ENCODE measurements around the gene TBL3. TPM values are rescaled to one million over a fixed set of nuclear protein-coding genes. Genes with fewer than 3 reads are reported as not detected.

The TBL3 gene
- total and polyA plus RNA-seq, 9 of the 15 experiments (the other 6 are each of a cell fraction or from before 2014, with no cell fraction given), result 0.97 to 117 (median 24.5) TPM

DNA sequence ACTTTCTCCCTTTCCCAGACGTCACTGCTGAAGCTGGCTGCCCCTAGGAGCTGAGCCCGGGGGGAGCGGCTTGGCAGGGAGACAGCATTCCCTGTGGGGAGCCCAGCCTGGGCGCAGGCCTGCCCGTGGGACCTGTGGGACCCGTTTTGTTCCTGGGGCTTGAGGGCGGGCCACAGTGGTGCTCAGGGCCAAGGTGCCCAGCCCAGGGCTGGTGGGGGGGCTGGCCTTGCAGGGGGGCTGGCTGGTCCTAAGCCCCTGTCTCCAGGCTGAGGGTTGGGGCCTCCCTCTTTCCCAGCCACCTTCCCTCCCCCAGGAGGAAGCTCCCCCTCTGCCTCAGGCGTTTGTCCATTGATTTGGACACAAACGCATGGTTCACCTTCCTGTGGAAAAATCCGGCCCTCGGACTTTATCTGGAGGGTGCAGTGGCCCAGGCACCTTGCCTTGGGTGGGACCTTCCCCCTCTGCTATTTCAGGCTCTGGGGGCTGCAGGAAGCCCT, 59.3 kb downstream of the TBL3 start:
- in situ Hi-C loops (cut with MboI) (no loop called here), intact Hi-C loops (cut with micrococcal nuclease) (no loop called here)
- FAIRE-seq (no peak), DNase-seq (ENCODE audit: extremely low read depth in 1 of 4, low spot score in 3 of 4) (no peak), ATAC-seq (no peak)
- no peak overlapping the region for H3K4me2 ChIP-seq (ENCODE audit: insufficient read depth, low read length)
- H3K4me1 ChIP-seq (replicated peaks in 1 of 2; ENCODE audit: control insufficient read depth in 2 of 2, insufficient read depth in 2 of 2, low read length in 2 of 2), result peaks cover 25 to 86% of the 10 kb centered on the region in 2 experiments
- BruUV-seq (replicated peaks), result no TSS peak
- CTCF ChIA-PET (ENCODE audit: low intra/inter-chr PET ratio), result no interaction called here
- H2AFZ ChIP-seq (ENCODE audit: low read depth, low read length), result no peak overlapping the region
- no peak overlapping the region for H3K27ac ChIP-seq (ENCODE audit: extremely low read depth, low read depth, low read length)
- peaks cover 7% of the 10 kb centered on the region; the same call in 1 of the 3 replicates for H3K36me3 ChIP-seq (ENCODE audit: control insufficient read depth, insufficient read depth, low read length)
- POLR2A ChIA-PET, result interaction anchor here (0.6 to 1.5 kb wide), 3 partner anchors 49 to 1087 kb away, joined by 3 to 6 read pairs (median 4); partner anchors contain the start of gene TRAF7
- 0 out of 2 replicates have a peak, but pooled peaks cover 7% of the 10 kb centered on the region for H4K20me1 ChIP-seq (replicated peaks; ENCODE audit: control insufficient read depth, insufficient read depth, low read length)
- 79% methylated on average over 8 of the region's 11 CpGs for WGBS (ENCODE audit: insufficient coverage, low coverage, missing lambda C conversion rate)
- H3K9me1 ChIP-seq (ENCODE audit: control insufficient read depth, insufficient read depth, low read length), result peaks cover 3% of the 10 kb centered on the region
- H3K79me2 ChIP-seq (ENCODE audit: control insufficient read depth, insufficient read depth, low read length), result peaks cover 25% of the 10 kb centered on the region
- no peaks in the 10 kb centered on the region for H3K27me3 ChIP-seq (ENCODE audit: control insufficient read depth in 2 of 2, insufficient read depth in 2 of 2, low read length in 2 of 2)
- H3K9me3 ChIP-seq (replicated peaks; ENCODE audit: control insufficient read depth, insufficient read depth, low read depth, low read length), result no peaks in the 10 kb centered on the region
- no peak overlapping the region for H3K4me3 ChIP-seq
- H3K9ac ChIP-seq (ENCODE audit: insufficient read depth in 1 of 2, low read depth in 2 of 2, low read length in 2 of 2), result 0 out of 4 replicates have a peak overlapping the region, but pooled peaks of 1 of the 2 experiments have one; percentile 26
- no peak for TF ChIP-seq KLF13 (tag; IDR thresholded peaks at IDR 0.05; ENCODE audit: borderline replicate concordance, low read depth)
- no peak for TF ChIP-seq POLR2B (IDR thresholded peaks at IDR 0.05; ENCODE audit: low read depth, partially characterized antibody)
- TF ChIP-seq, protein P1, sequence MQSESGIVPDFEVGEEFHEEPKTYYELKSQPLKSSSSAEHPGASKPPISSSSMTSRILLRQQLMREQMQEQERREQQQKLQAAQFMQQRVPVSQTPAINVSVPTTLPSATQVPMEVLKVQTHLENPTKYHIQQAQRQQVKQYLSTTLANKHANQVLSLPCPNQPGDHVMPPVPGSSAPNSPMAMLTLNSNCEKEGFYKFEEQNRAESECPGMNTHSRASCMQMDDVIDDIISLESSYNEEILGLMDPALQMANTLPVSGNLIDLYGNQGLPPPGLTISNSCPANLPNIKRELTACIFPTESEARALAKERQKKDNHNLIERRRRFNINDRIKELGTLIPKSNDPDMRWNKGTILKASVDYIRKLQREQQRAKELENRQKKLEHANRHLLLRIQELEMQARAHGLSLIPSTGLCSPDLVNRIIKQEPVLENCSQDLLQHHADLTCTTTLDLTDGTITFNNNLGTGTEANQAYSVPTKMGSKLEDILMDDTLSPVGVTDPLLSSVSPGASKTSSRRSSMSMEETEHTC (IDR thresholded peaks at IDR 0.05), result no peak
- TF ChIP-seq FOXK2 (conservative IDR thresholded peaks at IDR 0.05 in 1 of 2, IDR thresholded peaks at IDR 0.05 in 1 of 2; ENCODE audit: low read depth in 2 of 2), result no peak
- TF ChIP-seq SPI1 (IDR thresholded peaks at IDR 0.05; ENCODE audit: borderline replicate concordance, low read depth, low read length), result no peak
- no peak for TF ChIP-seq MAFF (IDR thresholded peaks at IDR 0.05; ENCODE audit: low read length)
- TF ChIP-seq ZFP30 (CRISPR knock-in tag; IDR thresholded peaks at IDR 0.05; ENCODE audit: borderline replicate concordance), result no peak
- TF ChIP-seq FOXA1 (IDR thresholded peaks at IDR 0.05; ENCODE audit: borderline replicate concordance), result no peak
- TF ChIP-seq PTBP1 (IDR thresholded peaks at IDR 0.05; ENCODE audit: low read depth, low read length), result no peak
- no peak for TF ChIP-seq SMARCC2 (IDR thresholded peaks at IDR 0.05; ENCODE audit: low read depth)
- no peak for TF ChIP-seq CTBP1 (IDR thresholded peaks at IDR 0.05; ENCODE audit: borderline replicate concordance)
- TF ChIP-seq ZNF398 (CRISPR knock-in tag; IDR thresholded peaks at IDR 0.05), result no peak
- no peak for TF ChIP-seq FOXP1 (CRISPR knock-in tag; IDR thresholded peaks at IDR 0.05)
